GM13976 (cell line): ENCODE results near the gene USP37.
A peak's percentile ranks its signal among the peaks of the same experiment; 100 is the strongest.

Source experiments
- DNase-seq: peaks from one replicate; pipeline ENCODE4 v3.0.0; 2012; ENCODE audit warnings: low spot score
- CTCF ChIP-seq: IDR thresholded peaks from 2 replicates; pipeline ENCODE4 v1.5.1; 2012; ENCODE audit warnings: borderline replicate concordance, mild to moderate bottlenecking; ENCODE audit not compliant: insufficient read depth; ENCODE audit errors: extremely low read depth, missing control alignments, control extremely low read depth
- in situ Hi-C: fragments of 300-500 bp; cut with MboI; formaldehyde crosslinking; loops from one replicate; pipeline ENCODE4 v1.12.0; 2022; ENCODE audit warnings: low sequenced_read_pairs, mixed read lengths, inconsistent platforms; ENCODE audit not compliant: unreplicated experiment

USP37 gene

GRCh38 chr2:218568190-218569037, at the start of gene USP37, which contains the start of gene CNOT9:
Gene USP37 (minus strand): TSS chr2:218568351. CDS start chr2:218558653, 9,698 bp downstream.
Gene CNOT9 (plus strand): TSS chr2:218568839. CDS start chr2:218568955, 116 bp downstream.
- in situ Hi-C loops: no loop called here
- DNase-seq: peak; percentile 98
- TF ChIP-seq CTCF: no peak

GRCh38 chr2:218615868-218616315, 47.7 kb upstream of the USP37 start:
- in situ Hi-C loops: no loop called here
- DNase-seq: no peak
- no peak for TF ChIP-seq CTCF

GRCh38 chr2:218607436-218608115, 39.4 kb upstream of the USP37 start, which contains the start of gene PLCD4:
Gene PLCD4 (plus strand): TSS chr2:218607899. CDS start chr2:218615740, 7,841 bp downstream.
- no peak for DNase-seq
- in situ Hi-C loops: no loop called here
- TF ChIP-seq CTCF: no peak

GRCh38 chr2:218605432-218605831, 37.3 kb upstream of the USP37 start:
- in situ Hi-C loops: no loop called here
- no peak for DNase-seq
- TF ChIP-seq CTCF: no peak

GRCh38 chr2:218585541-218585940, 17.4 kb upstream of the USP37 start:
- in situ Hi-C loops: no loop called here

More at GRCh38 chr2:218585541-218585940, 17.4 kb upstream of the USP37 start:
- no peak for TF ChIP-seq CTCF
- DNase-seq: no peak
